NCI-H2227 (cell line): ENCODE results near the gene TRAPPC2.
"Not testable (repeated sequence)": the region's sequence is repeated elsewhere in the genome, so short reads cannot be mapped to it uniquely, and the experiment has no call there.

Experiments used
- DNase-seq: peaks from one replicate; lab custom pipeline; 2025; ENCODE audit not compliant: unreplicated experiment; lab: John Stamatoyannopoulos, UW

Gene TRAPPC2

DNA sequence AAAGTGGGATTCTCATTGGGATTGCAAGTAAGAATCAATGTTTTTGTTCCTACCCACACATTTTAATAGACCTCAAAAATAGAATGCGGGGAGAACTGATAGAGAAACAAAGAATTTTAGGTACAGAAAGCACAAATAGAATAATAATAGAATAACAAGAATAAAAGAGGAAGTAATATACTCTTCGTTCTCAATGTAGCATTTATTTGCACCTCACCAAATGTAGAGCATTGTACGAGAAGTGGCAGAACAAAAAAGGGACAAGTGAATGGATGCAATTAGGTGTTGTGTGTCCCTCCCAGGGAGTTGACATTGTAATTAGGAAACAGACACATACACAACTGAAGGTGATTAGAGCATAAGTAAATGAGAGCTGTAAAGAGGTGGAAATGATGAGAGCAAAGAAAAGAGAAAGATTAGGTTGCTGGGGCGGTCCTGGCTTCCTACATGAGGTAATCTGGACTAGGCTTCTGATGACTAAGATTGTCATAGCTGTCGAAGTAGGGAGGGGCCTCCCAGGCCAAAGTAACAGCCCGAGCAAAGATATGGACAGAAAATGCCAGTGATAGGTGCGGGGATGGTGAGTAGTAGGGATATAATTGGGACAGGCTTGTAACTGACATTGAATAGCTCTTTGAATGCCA is 35.1 kb downstream of the TRAPPC2 start:
- no peak for DNase-seq

DNA sequence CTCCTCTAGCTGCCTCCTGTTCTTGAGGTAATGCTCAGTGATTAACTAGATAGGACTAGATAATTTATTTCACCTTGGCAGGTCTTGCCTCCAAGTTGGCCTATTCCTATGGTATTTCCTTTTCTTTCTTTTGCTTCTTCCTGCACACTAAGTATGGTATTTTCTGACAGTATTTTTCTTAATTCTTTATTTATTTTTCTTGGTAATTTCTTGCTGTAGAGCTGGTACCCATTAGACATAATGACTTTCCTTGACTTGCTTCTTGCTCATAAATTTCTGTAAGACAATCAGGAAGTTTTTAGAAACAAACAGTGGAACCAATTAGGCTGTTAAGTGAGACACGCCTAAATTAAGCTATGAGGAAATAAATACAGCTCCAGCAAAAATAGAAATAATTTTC is 36.0 kb downstream of the TRAPPC2 start:
- no peak for DNase-seq

DNA sequence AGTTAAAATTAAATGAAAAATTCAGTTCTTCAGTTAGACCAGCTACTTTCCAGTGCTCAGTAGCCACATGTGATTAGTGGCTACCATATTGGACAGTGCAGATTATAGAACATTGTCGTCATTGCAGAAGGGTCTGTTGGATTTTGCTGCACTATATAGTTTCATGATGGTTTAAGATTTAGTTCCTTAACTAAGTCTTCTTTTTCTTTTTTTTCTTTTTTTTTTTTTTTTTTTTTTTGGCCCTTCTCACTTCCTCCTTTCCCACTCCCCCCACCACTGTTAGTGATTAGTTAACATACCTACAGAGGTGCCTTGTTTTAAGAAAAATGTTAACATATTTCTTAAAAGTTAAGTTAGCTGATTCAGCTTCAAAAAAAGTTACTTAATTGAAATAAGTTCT is 36.4 kb downstream of the TRAPPC2 start:
- no peak for DNase-seq

DNA sequence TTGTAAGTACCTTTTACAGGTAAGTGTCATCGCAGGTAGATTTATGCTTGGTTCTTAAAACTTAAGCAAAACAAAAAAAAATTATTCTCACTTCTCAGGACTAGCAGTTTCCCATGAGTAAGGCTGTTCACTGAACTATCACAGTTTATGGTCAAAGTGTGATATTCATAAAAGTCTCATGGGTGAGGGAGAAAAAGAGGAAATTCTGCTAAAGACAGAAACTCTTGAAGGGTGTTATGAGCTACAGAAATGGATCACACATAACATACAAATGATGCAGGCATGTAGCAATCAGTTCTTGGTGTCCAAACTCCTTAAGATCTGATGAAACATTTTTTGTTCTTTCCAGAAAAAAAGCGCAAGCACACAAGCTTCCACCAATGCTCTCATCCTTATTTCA is 37.0 kb downstream of the TRAPPC2 start:
- DNase-seq: no peak

DNA sequence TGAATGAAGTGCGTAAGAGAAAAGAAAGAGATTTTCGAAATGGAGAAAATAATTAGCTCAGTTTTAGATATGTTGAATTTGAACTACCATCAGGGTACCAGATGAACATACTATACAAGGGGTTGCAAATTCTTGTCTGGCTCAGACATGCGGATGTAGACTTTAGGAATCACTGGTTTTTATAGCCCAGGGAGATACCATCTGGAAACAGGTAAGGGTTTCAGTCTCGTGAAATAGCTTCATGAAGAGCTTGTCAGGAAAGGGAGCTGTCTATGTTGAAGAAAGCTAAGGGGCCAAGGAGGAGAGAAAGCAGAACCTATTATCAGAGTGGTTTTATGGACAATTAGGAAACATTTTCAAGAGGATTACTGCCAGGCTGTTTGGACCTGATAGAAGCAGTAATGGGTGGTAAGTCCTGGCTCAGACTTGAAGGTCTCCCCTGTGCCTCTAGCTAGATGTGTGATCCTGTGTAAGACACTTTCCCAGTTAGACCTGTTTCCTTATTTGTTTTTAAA is 38.8 kb downstream of the TRAPPC2 start:
- no peak for DNase-seq

DNA sequence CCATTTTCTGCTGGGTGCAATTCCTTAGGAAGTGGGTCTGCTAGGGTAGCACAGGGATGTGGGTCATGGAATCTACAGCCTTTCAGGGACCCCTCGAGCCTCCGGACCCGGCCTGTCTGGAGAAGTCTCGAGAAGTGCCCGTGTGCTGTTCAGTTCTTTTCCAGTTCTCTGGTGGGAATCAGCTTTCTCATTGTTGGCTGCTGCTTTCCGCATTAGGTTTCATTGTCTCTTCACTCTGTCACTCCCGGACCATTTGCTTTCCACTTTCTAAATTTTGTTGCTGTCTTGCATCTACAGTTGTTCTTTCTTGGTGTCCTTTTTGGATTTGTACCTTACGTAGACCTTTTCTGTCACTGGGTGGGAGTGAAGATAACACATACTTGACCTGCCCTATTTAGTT is 39.4 kb downstream of the TRAPPC2 start:
- DNase-seq: no peak

DNA sequence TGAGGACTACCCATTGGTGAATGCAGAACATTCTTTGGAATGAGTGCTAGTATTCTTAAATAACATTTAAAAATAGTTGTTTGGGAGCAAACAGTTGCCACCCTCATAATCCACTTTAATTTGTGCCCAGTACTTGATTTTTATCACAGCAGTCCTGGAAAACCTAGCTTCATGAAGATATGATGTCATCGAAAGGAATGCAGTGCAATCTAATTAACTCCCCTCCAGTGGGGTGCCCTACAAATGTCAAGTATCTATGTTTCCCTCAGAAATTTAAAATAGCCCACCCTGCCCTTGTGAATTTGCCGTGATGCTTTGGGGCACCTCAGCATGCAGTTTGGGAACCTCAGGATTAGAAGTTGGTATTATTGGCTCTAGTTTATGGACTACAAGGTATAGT is 40.1 kb downstream of the TRAPPC2 start:
- no peak for DNase-seq

DNA sequence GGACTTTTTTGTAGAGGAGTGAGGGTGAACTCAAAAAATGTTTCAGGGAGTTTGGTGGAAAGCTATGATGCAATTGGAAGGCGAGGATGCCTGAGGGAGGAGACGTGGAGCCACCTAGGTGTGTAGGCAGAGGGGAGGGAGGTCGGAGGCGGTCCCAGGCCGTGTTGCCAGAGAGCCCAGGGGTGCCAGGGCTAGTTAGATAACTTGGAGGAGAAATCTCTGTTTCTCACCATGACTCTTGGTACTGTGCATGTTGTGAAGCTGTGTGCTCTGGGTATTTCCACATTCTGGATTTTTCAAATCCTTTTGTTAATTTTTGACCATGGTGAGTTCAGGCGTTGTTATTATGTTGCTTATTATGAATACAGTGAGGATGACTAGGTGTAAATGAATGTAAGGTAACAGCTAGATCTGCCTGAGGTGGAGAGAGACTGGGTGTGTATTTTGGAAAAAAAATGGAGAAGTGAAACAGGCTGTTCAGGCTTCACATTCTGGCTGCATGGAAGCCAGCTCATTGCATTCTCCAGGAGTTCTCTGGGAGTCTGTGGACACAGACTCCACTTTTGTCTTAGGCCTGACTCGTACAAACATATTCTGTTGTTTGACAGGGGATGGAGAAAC is 41.0 kb downstream of the TRAPPC2 start:
- DNase-seq: no peak

DNA sequence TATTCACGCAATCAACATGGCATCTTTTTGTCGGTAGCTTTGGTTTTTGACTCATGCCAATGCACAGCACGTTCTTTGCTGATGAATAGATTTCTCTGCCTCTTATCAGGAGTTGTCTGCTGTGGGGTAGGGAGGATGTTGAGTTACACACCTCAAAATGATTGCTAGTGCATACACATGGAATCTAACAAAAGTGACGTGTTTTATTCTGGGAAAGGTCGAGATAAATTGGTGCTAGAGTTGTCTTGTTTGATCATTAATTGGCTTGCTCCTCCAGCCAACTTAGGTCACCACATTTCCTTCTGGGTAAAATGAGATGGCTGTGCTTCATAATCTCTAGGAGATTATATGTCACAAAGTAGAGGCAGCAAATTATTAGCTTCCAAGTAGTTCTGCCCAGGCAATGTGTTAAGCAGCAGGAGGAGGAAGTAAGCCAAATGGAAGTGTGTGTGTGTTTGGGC is 41.6 kb downstream of the TRAPPC2 start:
- DNase-seq: no peak

DNA sequence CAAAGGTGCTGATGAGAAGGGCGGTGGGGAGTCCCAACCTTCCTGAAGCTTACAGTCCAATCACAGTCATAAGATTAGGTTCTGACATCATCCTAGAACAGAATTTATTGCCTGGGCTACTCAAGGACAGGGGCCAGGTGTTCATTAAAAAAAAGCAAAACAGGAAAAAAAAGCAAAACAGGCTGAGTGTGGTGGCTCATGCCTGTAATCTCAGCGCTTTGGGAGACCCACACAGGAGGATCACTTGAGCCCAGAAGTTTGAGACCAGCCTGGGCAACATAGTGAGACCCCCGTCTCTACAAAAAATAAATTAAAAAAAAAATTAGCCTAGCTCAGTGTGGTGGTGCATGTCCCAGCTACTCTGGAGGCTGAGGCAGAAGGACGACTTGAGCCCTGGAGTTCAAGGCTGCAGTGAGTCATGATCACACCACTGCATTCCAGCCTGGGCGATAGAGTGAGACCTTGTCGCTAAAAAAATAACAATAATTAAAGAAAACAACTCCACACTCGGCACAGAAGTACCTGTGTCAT is 42.5 kb downstream of the TRAPPC2 start:
- DNase-seq: no peak

DNA sequence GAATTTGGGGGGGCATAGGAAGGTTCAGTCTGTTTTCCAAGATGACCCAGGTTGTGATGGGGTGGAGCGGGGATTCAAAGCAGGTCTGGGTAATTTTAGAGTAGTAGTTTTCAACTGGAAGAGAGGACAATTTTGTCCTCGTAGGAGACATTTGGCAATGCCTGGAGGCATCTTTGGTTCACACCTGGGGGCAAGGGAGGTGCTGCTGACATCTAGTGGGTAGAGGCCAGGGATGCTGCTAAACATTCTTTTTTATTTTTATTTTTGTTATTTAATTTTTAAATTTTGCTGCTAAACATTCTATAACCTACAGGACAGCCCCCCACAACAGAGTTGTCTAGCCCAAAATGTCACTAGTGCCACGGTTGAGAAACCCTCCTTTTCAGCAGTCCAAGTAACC is 43.6 kb downstream of the TRAPPC2 start:
- no peak for DNase-seq

DNA sequence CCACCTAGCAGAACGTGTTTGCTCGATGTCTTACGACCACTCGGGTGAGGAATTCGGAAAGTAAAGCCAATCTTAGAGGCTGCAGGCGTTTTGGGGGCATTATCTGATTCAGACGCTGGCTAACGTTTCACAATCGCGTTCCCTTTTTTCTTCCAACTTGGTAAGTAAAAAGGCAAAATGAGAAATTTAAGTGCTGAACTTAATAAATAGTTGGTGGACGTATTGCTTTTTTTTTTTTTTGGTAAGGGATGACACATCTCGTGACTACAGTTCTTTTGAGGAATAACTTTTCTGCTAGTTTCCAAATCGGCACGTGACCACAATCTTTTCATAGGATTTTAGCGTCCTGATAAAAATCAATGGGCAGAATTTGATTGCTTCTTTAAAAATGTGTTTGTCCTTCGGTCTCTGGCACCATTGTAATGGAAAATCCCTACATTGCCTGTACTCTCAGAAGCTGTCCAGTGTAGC is 44.6 kb downstream of the TRAPPC2 start:
- DNase-seq: peak; percentile 55

DNA sequence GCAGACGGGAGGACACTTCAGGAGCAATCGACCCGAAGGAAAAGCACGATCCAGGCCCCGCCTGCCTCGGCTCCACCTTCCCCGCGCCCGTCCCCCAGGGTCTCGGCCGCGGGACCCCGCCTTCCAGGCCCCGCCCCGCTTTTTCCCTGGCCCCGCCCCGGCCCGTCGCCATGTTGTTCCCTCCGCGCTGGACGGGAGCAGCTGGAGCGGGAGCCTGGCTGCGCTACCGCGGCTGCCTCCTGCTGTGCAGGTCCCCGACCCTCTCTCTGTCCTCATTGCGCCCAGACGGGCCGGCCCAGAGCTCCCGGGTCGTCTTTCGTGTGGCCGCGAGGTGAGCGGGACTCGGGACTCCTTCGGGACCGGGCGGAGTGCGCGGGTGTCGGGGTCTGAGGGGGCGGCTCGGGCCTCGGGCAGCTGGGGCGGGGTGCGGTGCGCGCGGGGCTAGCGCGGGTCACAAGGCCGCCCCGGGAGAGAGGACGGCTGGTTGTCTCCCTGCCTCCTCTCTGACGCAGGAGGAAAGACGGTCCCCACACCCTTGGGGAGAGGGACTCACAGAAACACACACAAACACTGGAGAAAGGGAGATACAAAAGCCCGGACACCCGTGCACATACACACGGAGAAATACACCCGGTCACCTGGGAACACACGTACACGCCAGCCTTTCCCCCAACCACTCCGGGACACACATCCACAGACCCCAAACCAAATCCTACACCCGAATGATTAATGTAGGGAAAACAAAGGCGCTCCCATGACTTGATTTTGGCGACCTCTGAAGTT is 45.3 kb downstream of the TRAPPC2 start, which contains the start of gene RAB9A:
Gene RAB9A, plus strand, starts transcription at position 171 of the 783 bp plus-strand sequence. CDS start 19,619 bp downstream, outside the sequence.
- DNase-seq: peak; percentile 92

DNA sequence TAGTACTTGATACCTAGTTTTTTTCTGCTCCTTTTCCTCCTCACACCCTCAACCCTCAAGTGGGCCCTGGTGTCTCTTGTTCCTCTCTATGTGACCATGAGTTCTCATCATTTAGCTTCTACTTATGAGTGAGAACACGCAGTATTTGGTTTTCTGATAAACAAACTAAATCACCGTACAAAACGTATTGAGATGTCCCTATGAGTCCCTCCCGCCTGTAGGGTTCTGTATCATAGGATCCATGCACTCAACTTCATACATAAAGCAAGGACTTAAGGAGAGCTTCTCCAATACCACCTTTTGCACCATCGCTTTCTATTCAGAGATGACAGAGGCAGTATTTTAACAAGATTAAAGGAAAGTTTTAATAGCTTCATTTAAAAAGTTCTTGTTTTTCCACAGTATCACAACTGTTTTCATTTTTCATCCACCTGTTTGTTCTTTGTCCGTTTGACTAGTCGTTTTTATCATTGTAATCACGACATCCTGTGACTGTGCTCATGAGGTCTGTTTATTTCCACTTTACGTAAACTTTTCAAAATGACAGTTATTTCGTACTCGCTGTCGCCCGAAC is 45.9 kb downstream of the TRAPPC2 start:
- DNase-seq: peak; percentile 21

DNA sequence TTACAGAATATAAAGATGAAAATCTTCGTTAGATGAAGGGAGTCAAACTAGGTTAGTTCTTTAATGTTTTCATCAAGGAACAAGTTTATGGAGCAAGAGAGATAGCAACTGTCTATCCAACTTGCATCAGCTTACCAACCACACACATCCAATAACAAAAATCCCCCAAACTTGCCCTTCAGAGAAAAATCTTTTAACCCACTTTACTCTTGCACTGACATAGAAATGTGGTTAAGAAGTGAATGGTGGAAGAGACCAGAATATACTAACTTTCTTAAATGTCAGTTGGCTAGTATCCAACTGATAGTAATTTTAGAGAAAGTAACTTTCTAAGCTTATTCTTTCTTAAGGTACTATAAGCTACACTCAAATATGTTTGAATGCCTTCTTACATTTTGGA is 47.2 kb downstream of the TRAPPC2 start:
- DNase-seq: no peak

DNA sequence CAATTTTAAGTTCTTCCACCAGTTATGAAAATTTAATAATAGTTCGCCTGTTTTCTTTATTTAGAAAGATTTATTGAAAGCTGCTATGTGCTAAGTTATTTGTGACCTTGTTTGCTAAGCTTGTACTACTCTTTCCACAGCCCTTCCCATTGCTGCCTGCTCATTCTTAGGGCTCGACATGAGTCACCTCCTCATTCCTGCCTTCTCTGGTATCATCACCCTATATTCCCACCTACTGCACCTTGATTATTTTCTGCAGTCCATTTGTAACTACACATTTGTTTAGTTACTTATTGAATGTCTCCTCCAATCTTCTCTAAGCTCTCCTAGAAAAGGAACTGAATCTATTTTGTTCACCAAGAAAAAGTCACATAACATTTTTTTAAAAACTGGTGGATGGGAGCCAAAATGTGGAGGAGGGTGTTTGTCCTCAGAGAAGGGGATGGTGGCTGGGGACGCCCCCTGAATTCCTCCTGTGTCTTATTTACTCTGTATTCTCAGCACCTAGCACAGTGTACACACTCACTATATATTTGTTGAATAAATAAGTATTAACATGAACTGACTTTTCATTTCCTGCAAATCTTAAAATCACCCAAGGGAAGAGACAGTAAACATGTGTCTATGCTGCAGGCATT is 49.2 kb downstream of the TRAPPC2 start:
- no peak for DNase-seq

DNA sequence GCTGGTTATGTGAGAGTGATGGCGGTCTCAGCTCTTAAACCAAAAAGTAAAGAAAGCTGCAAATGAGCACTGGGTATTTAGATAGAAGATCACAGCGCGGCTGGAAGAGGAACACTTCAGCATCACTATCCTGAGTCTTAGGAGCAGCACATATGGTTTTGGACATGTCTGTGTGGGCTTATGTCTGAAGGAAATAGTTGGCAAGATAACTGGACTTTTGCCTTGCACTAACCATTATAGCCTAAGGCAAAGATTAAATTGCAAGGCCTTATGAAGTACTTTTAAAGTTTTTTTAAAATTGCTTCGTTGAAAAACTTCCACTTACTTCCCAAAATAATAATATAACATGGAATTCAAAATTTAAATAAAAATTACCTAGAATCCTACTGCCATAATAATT is 50.1 kb downstream of the TRAPPC2 start:
- DNase-seq: no peak

DNA sequence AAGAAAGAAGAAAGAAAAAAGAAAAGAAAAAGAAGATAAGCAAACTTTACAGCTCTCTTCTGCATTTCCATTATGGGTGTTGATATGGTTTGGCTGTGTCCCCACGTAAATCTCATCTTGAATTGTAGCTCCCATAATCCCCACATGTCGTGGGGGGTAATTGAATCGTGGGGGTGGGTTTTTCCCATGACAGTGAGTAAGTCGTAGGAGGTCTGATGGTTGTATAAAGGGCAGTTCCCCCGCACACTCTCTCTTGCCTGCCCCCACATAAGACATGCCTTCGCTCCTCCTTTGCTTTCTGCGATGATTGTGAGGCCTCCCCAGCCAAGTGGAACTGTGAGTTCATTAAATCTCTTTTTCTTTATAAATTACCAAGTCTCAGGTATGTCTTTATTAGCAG is 52.8 kb downstream of the TRAPPC2 start:
- no peak for DNase-seq

DNA sequence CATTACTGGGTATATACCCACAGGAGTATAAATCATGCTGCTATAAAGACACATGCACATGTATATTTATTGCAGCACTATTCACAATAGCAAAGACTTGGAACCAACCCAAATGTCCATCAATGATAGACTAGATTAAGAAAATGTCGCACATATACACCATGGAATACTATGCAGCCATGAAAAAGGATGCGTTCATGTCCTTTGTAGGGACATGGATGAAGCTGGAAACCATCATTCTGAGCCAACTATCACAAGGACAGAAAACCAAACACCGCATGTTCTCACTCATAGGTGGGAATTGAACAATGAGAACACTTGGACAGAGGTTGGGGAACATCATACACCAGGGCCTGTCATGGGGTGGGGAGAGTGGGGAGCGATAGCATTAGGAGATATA is 54.7 kb downstream of the TRAPPC2 start:
- not testable (repeated sequence) for DNase-seq

DNA sequence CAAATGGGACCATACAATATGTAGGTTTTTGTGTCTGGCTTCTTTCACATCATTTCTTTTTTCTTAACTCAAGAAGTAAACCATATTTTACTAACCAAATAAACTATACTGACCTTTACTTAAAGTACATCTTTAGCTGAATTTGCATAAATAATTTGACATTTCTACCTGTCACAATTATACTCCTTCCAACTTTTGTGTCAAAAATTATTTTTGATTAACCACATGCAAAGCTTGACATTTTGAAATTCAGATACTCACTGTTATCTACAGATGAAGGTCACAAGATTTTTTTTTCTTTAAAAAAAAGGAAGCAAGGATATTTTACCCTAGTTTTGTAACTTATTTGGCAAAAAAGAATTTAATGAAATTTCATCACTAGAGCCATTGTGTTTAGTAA is 57.5 kb downstream of the TRAPPC2 start:
- no peak for DNase-seq

DNA sequence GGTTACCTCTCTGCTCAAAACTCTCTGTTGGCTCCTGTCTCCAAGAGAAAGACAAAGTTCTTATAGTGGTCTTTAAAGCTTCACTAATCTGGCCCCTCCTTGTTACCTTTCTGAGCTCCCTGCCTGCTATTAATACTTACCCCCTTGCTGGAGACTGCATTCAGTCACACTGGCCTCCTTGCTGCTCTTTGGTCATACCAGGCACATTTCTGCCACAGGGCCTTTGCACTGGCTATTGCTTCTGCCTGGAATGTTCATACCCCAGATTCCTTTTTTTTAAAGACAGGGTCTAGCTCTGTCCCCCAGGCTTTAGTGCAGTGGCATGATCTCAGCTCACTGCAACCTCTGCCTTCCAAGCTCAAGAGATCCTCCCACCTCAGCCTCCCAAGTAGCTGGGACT is 61.4 kb downstream of the TRAPPC2 start:
- no peak for DNase-seq
